BE2C (cell line): ENCODE data around the gene THAP6.

Experiments
- DNase-seq: peaks from one replicate; pipeline ENCODE4 v3.0.0-alpha.2; 2020
- H3K27me3 ChIP-seq: fragments of 250-450 bp; sonication (Bioruptor Pico); 2 replicates; pipeline ENCODE4 v1.5.1; 2020; ENCODE audit warnings: mild to moderate bottlenecking
- H3K36me3 ChIP-seq: fragments of 250-450 bp; sonication (Bioruptor Pico); 2 replicates; pipeline ENCODE4 v1.5.1; 2020; ENCODE audit warnings: mild to moderate bottlenecking
- H3K4me1 ChIP-seq: fragments of 250-450 bp; sonication (Bioruptor Pico); 2 replicates; pipeline ENCODE4 v1.5.1; 2020
- H3K4me3 ChIP-seq: 2 replicates; pipeline ENCODE4 v1.5.1; 2011; ENCODE audit warnings: low read depth, low read length
- H3K9me3 ChIP-seq: fragments of 250-450 bp; sonication (Bioruptor Pico); 2 replicates; pipeline ENCODE4 v1.5.1; 2020
- CTCF ChIP-seq: IDR thresholded peaks from 2 replicates; pipeline ENCODE4 v1.5.1; 2012; ENCODE audit warnings: mild to moderate bottlenecking, low read depth, low read length

The THAP6 gene

GRCh38 chr4:75490155-75490554 is 24.1 kb upstream of the THAP6 start:
- DNase-seq: no peak
- no peaks in the 10 kb centered on the region for H3K27me3 ChIP-seq
- no peak overlapping the region for H3K4me3 ChIP-seq
- H3K9me3 ChIP-seq: no peaks in the 10 kb centered on the region
- TF ChIP-seq CTCF: peak; percentile 31
- no peaks in the 10 kb centered on the region for H3K4me1 ChIP-seq
- H3K36me3 ChIP-seq: peaks cover 15% of the 10 kb centered on the region

GRCh38 chr4:75494563-75494962 is 19.7 kb upstream of the THAP6 start:
- no peak for DNase-seq
- H3K4me1 ChIP-seq: no peaks in the 10 kb centered on the region
- H3K27me3 ChIP-seq: no peaks in the 10 kb centered on the region
- TF ChIP-seq CTCF: no peak
- H3K9me3 ChIP-seq: no peaks in the 10 kb centered on the region
- no peak overlapping the region for H3K4me3 ChIP-seq
- H3K36me3 ChIP-seq: peaks cover 28% of the 10 kb centered on the region

- no peak overlapping the region for H3K4me3 ChIP-seq
- no peak for DNase-seq
- H3K4me1 ChIP-seq: no peaks in the 10 kb centered on the region
- TF ChIP-seq CTCF: no peak
- peaks cover 26% of the 10 kb centered on the region for H3K36me3 ChIP-seq
- H3K27me3 ChIP-seq: no peaks in the 10 kb centered on the region
- H3K9me3 ChIP-seq: no peaks in the 10 kb centered on the region
These were observed 18.8 kb upstream of the THAP6 start for GRCh38 chr4:75495476-75495875.

- DNase-seq: no peak
- Histone ChIP-seq H3K4me1 (no peaks in the 10 kb centered on the region), H3K4me3 (no peak overlapping the region), H3K9me3 (no peaks in the 10 kb centered on the region), H3K36me3 (peaks cover 26% of the 10 kb centered on the region), H3K27me3 (no peaks in the 10 kb centered on the region)
- TF ChIP-seq CTCF: no peak
These were observed 17.9 kb upstream of the THAP6 start for GRCh38 chr4:75496406-75496805.

GRCh38 chr4:75497133-75497532 is 17.1 kb upstream of the THAP6 start:
- peaks cover 25% of the 10 kb centered on the region for H3K36me3 ChIP-seq
- no peaks in the 10 kb centered on the region for H3K4me1 ChIP-seq
- no peak for TF ChIP-seq CTCF
- no peaks in the 10 kb centered on the region for H3K27me3 ChIP-seq
- H3K9me3 ChIP-seq: no peaks in the 10 kb centered on the region
- DNase-seq: no peak
- H3K4me3 ChIP-seq: no peak overlapping the region

GRCh38 chr4:75498041-75498440 is 16.2 kb upstream of the THAP6 start:
- no peak overlapping the region for H3K4me3 ChIP-seq
- peaks cover 19% of the 10 kb centered on the region for H3K36me3 ChIP-seq
- H3K9me3 ChIP-seq: no peaks in the 10 kb centered on the region
- H3K4me1 ChIP-seq: no peaks in the 10 kb centered on the region
- H3K27me3 ChIP-seq: no peaks in the 10 kb centered on the region
- DNase-seq: no peak
- no peak for TF ChIP-seq CTCF
